Smooth muscle cell of the brain vasculature (primary cell): ENCODE results near the gene GPRIN3.

Experiments used
- DNase-seq: peaks from one replicate; pipeline ENCODE4 v3.0.0-alpha.2; 2012; ENCODE audit warnings: low read depth, low spot score

The GPRIN3 gene

GRCh38 chr4:89290727-89291516 is 16.7 kb downstream of the GPRIN3 start:
- DNase-seq = no peak

- DNase-seq = no peak
Observed at GRCh38 chr4:89289312-89289711, 18.3 kb downstream of the GPRIN3 start.

- no peak for DNase-seq
Observed at GRCh38 chr4:89288430-89288829, 19.2 kb downstream of the GPRIN3 start.

GRCh38 chr4:89287945-89288344 is 19.7 kb downstream of the GPRIN3 start:
- DNase-seq = no peak

- no peak for DNase-seq
Observed at GRCh38 chr4:89285745-89286144, 21.9 kb downstream of the GPRIN3 start.

GRCh38 chr4:89284828-89285227 is 22.8 kb downstream of the GPRIN3 start:
- no peak for DNase-seq

- no peak for DNase-seq
Observed at GRCh38 chr4:89284020-89284424, 23.6 kb downstream of the GPRIN3 start.

- DNase-seq = no peak
Observed at GRCh38 chr4:89283226-89284009, 24.2 kb downstream of the GPRIN3 start.

- DNase-seq = no peak
Observed at GRCh38 chr4:89279385-89279784, 28.2 kb downstream of the GPRIN3 start.

GRCh38 chr4:89277412-89277811 is 30.2 kb downstream of the GPRIN3 start:
- no peak for DNase-seq

- no peak for DNase-seq
Observed at GRCh38 chr4:89276296-89276695, 31.3 kb downstream of the GPRIN3 start.

- DNase-seq = no peak
Observed at GRCh38 chr4:89275587-89275986, 32.0 kb downstream of the GPRIN3 start.

GRCh38 chr4:89273741-89274141 is 33.9 kb downstream of the GPRIN3 start:
- DNase-seq = no peak

- no peak for DNase-seq
Observed at GRCh38 chr4:89270792-89271191, 36.8 kb downstream of the GPRIN3 start.

GRCh38 chr4:89269121-89269666 is 38.4 kb downstream of the GPRIN3 start:
- DNase-seq = no peak

- no peak for DNase-seq
Observed at GRCh38 chr4:89268679-89269078, 38.9 kb downstream of the GPRIN3 start.

- DNase-seq = no peak
Observed at GRCh38 chr4:89267846-89268245, 39.8 kb downstream of the GPRIN3 start.

- no peak for DNase-seq
Observed at GRCh38 chr4:89267392-89267791, 40.2 kb downstream of the GPRIN3 start.

- DNase-seq = no peak
Observed at GRCh38 chr4:89266128-89266527, 41.5 kb downstream of the GPRIN3 start.

GRCh38 chr4:89263265-89263664 is 44.3 kb downstream of the GPRIN3 start:
- no peak for DNase-seq

- no peak for DNase-seq
Observed at GRCh38 chr4:89259301-89260028, 48.1 kb downstream of the GPRIN3 start.

- no peak for DNase-seq
Observed at GRCh38 chr4:89258506-89258905, 49.1 kb downstream of the GPRIN3 start.
